LNCAP (cell line): ENCODE results near the gene RASSF10.

Experiments used
- TF ChIP-seq, protein P1 (sequence below): fragments of 450-650 bp; IDR thresholded peaks from 2 replicates; pipeline ENCODE4 v1.5.1; 2017; ENCODE audit warnings: mild to moderate bottlenecking

Gene RASSF10

DNA sequence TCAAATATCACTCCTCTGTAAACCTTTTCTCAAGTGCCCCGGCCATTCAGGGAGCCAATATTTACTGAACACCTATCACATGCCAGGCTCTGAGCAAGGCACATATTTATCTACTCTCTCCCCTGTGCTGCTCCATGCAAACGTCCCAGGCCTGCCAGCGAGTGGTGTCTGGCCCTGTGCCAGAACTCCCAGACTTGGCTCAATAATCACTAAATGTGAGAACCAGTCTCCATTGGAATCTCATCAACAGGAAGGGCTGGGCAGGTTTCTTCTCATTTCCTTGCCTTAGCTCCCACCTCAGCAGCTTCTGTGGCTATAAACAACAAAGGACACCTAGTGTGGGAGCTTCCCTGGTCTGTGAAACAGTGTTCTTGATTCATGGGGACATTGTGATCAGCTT, 21.7 kb downstream of the RASSF10 start:
- TF ChIP-seq, protein P1, sequence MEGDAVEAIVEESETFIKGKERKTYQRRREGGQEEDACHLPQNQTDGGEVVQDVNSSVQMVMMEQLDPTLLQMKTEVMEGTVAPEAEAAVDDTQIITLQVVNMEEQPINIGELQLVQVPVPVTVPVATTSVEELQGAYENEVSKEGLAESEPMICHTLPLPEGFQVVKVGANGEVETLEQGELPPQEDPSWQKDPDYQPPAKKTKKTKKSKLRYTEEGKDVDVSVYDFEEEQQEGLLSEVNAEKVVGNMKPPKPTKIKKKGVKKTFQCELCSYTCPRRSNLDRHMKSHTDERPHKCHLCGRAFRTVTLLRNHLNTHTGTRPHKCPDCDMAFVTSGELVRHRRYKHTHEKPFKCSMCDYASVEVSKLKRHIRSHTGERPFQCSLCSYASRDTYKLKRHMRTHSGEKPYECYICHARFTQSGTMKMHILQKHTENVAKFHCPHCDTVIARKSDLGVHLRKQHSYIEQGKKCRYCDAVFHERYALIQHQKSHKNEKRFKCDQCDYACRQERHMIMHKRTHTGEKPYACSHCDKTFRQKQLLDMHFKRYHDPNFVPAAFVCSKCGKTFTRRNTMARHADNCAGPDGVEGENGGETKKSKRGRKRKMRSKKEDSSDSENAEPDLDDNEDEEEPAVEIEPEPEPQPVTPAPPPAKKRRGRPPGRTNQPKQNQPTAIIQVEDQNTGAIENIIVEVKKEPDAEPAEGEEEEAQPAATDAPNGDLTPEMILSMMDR: no peak

DNA sequence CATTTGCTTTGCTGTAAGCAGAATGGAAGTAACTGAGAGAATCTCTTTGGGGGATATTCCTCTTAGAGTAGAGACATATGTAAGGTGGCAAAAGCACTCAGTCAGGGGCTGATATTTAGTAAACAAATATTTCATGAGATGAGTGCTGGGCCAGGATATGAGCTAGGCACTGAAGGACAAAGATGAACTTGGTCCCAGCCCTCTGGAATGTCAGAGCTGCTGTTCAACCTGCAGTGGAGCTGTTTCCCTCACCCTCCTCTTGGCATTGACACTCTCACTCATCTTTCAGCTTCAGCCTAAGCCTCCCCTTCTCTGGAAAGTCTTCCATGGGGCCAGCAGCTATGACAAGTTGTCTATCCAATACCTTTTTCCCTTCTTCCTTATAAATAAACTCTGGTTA, 22.2 kb downstream of the RASSF10 start:
- TF ChIP-seq, protein P1: no peak

DNA sequence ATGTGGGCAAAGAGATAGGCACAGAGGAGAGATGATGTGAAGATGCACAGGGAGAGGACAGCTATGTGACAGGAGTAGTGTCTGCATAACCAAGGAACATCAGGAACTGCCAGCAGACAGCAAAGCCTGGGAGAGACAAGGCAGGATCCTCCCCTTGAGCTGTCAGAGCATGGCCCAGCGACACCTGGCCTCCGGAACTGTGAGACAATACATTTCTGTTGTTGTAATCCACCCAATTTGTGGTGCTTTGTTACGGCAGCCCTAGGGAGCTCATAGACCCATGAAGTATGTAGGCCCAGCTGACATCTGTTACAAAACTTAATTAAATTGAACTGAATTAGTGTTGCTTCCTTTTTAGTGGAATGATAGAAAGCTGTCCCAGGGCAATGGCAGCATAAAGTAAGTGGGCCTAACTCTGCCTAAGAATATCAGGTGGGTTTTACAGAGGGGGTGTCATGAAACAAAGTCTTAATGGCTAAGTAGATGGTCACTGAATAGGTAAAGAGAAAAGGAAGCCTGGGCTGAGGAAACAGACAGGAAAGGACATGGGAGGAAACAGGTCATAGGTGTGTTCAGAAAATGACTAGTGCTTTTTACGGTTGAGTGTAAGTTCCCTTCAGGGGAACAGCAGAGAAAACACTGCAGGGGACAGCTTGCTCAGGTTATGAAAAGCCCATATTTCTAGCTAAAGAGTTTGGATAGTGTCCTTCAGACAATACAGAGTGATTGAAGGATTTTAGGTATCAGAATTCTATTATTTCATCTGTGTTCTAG, 24.8 kb downstream of the RASSF10 start:
- TF ChIP-seq, protein P1: no peak

DNA sequence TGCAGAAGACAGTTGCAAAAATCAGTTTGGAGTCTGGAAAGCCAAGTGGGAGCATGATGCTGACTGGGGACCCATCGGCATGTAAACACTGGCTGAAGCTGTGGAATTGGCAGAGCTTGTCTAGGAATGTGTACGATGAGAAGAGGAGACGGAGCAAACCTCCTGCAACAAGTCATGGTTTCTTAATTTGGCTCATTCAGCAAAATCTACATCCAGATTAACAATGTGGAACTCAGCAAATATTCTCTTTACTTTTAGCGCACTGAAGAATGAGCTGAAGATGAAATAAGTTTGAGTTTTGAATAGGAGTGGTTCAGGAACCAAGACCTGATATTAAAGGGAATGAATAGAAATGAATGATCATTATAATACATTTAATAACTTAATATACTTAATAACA, 26.6 kb downstream of the RASSF10 start:
- TF ChIP-seq, protein P1: no peak

DNA sequence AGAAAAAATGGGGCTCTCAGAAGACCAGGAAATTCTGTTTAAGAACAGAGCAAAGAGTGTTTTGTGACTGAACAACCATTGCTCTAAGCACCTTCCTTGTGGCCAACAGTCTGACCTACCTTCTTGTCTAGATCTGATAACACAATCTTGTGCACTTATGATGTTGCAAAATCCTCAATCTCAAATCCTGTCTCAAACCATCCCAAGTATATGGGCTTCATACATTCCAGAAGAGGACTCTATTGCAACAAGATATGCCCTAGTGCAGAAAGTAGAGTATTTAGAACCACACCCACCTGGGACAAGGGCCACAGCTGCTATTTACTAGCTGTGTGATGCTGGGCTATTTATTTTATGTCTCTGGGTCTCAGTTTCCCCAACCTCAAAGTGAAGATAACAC, 27.1 kb downstream of the RASSF10 start:
- TF ChIP-seq, protein P1: no peak

DNA sequence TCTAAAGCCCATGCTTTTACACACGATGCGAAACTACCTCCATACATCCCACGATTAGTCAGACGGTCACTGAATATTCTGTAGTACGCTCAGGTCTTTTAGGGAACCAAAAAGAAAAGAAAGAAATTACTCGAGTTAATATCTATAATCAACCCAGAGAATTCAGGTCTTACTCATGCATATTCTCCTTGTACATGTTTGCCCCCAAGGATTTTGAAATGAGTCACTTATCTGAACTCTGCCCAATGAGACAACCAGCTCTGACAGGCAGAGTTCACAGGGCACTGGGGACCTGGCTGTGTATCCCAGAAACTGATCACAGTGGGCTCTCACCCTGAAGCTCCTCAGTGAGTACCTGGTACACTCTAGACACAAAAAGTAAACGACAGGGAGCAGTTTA, 29.2 kb downstream of the RASSF10 start:
- TF ChIP-seq, protein P1: no peak

DNA sequence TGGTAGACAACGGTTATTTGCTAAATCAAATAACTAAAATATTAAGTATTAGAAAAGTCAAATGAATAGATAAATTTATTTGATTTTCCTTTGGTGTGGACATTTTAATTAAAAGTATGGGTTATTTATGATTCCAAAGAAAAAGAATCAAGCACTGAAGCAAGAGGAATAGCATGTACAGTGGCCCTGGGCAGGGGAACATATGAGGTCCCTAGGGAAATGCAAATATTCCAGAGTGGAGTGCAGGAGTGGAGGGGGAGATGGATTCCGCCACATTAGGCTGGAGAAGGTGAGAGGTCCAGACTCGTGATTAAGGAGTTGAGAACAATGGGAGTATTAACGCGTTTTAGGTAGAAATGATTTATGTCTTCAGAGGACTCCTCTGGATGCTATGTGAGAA, 30.0 kb downstream of the RASSF10 start:
- TF ChIP-seq, protein P1: no peak
